Endodermal cell (in vitro differentiated cells): ENCODE data around the gene EML4. TPM values are rescaled to one million over a fixed set of nuclear protein-coding genes. Genes with fewer than 3 reads are reported as not detected.
A peak's percentile ranks its signal among the peaks of the same experiment; 100 is the strongest.

ENCODE experiments used
- DNase-seq: peaks from one replicate; pipeline ENCODE4 v3.0.0-alpha.2; 2017
- H3K27ac ChIP-seq: 2 replicates; pipeline ENCODE4 v1.5.1; 2013; ENCODE audit warnings: mild to moderate bottlenecking, low read depth, low read length, moderate library complexity
- H3K27me3 ChIP-seq: 2 replicates; pipeline ENCODE4 v1.6.1; 2013; ENCODE audit warnings: mild to moderate bottlenecking, low read length, moderate library complexity; ENCODE audit not compliant: insufficient read depth, control insufficient read depth, poor library complexity, severe bottlenecking
- H3K36me3 ChIP-seq: 2 replicates; pipeline ENCODE4 v1.7.0; 2013; ENCODE audit warnings: mild to moderate bottlenecking, low read length, moderate library complexity; ENCODE audit not compliant: control insufficient read depth, insufficient read depth
- H3K4me1 ChIP-seq: one replicate; pipeline ENCODE4 v1.7.0; 2013; ENCODE audit warnings: low read length; ENCODE audit not compliant: control insufficient read depth, insufficient read depth
- H3K4me3 ChIP-seq: 2 replicates; pipeline ENCODE4 v1.5.1; 2013; ENCODE audit warnings: mild to moderate bottlenecking, low read length, moderate library complexity
- H3K9ac ChIP-seq: 2 replicates; pipeline ENCODE4 v1.6.1; 2013; ENCODE audit warnings: mild to moderate bottlenecking, low read length, moderate library complexity; ENCODE audit not compliant: poor library complexity, severe bottlenecking; ENCODE audit errors: extremely low read depth
- H3K9me3 ChIP-seq: 2 replicates; pipeline ENCODE4 v1.6.1; 2013; ENCODE audit warnings: mild to moderate bottlenecking, low read length, moderate library complexity; ENCODE audit not compliant: control insufficient read depth
- H3K27ac Mint-ChIP-seq: 2 replicates; pipeline ENCODE4 v1.8.0; 2020; ENCODE audit warnings: mixed read lengths
- H3K27me3 Mint-ChIP-seq: 2 replicates; pipeline ENCODE4 v1.8.0; 2021; ENCODE audit warnings: mild to moderate bottlenecking, mixed read lengths; ENCODE audit not compliant: insufficient read depth
- H3K36me3 Mint-ChIP-seq: 2 replicates; pipeline ENCODE4 v1.8.0; 2020; ENCODE audit warnings: low read depth, mixed read lengths
- H3K4me1 Mint-ChIP-seq: 2 replicates; pipeline ENCODE4 v1.8.0; 2020; ENCODE audit warnings: mixed read lengths
- H3K4me3 Mint-ChIP-seq: 2 replicates; pipeline ENCODE4 v1.8.0; 2020; ENCODE audit warnings: mild to moderate bottlenecking, moderate library complexity, mixed read lengths
- H3K9me3 Mint-ChIP-seq: 2 replicates; pipeline ENCODE4 v1.8.0; 2020; ENCODE audit warnings: mild to moderate bottlenecking, mixed read lengths
- CTCF ChIP-seq: fragments of 200-600 bp; sonication (generic); conservative IDR thresholded peaks from 2 replicates; pipeline ENCODE4 v1.5.0; 2021; ENCODE audit warnings: antibody characterized with exemption, mild to moderate bottlenecking
- WGBS, 2 experiments: methylation state at CpG; one replicate each; pipeline versions ENCODE4 v1.1.5 to v1.1.7; 2013; ENCODE audit warnings: missing lambda C conversion rate in 2 of 2, mixed read lengths in 1 of 2; ENCODE audit not compliant: insufficient coverage in 1 of 2, insufficient read length in 1 of 2; 5-methylcytosine and 5-hydroxymethylcytosine counted together
- total RNA-seq, 2 donors: library from RNA; stranded (reverse); fragmentation: NEBNext Ultra II Directional in 1 of 2; extraction: Animal tissue kit (Norgen Biotek cat#: 25700) in 1 of 2; gene quantifications; 2 replicates in 1 of 2; 3 replicates in 1 of 2; pipeline ENCODE4 v1.2.1, GENCODE V29; 2021

Gene EML4
- total RNA-seq, 2 donors from 2014 or later, result 84.6 to 90.9 TPM

GRCh38 chr2:42359304-42359964 is 190.3 kb downstream of the EML4 start:
- Histone ChIP-seq H3K36me3 (no peaks in the 10 kb centered on the region), H3K27me3 (no peaks in the 10 kb centered on the region), H3K9me3 (no peaks in the 10 kb centered on the region), H3K4me3 (peak overlapping the region; percentile 91), H3K4me1 (no peaks in the 10 kb centered on the region), H3K9ac (peak overlapping the region; percentile 93), H3K27ac (no peak overlapping the region)
- H3K4me3 Mint-ChIP-seq, result peak overlapping the region; percentile 96
- 86 to 93% methylated on average over 4 to 6 of the region's 6 CpGs for WGBS, 2 experiments
- peaks cover 2% of the 10 kb centered on the region for H3K36me3 Mint-ChIP-seq
- H3K27me3 Mint-ChIP-seq, result no peaks in the 10 kb centered on the region
- peaks cover 24% of the 10 kb centered on the region for H3K4me1 Mint-ChIP-seq
- H3K27ac Mint-ChIP-seq, result peak overlapping the region; percentile 100
- no peak for TF ChIP-seq CTCF
- DNase-seq, result no peak
- no peaks in the 10 kb centered on the region for H3K9me3 Mint-ChIP-seq

DNA sequence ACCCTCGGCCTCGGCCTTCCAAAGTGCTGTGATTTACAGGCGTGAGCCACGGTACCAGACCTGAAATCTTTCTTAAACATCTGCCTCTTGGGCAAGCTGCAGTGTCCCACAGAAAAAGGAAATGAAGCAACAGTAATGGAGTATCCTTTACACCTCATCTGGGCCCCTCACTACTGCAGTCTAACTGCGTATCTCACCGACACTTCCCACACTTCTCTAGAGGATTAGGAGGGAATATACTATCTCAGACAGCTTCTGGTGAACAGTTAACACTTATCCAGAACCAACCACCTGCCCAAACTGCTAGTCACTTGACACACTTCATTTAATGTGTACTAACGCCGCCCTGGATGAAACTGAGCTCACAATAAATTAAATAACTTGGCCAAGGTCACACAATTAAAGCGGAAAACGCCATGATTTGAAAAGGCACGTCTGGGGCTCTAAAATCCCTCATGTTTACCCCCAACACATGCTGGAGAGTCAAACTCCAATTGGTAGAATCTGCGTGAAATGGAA is 190.9 kb downstream of the EML4 start:
- peaks cover 24% of the 10 kb centered on the region for H3K4me1 Mint-ChIP-seq
- H3K4me1 ChIP-seq, result no peaks in the 10 kb centered on the region
- peak overlapping the region; percentile 91 for H3K4me3 ChIP-seq
- 59 to 60% methylated on average over 12 of the region's 12 CpGs for WGBS, 2 experiments
- no peak overlapping the region for H3K27ac ChIP-seq
- DNase-seq, result no peak
- H3K27me3 Mint-ChIP-seq, result no peaks in the 10 kb centered on the region
- H3K4me3 Mint-ChIP-seq, result peak overlapping the region; percentile 96
- H3K27ac Mint-ChIP-seq, result peak overlapping the region; percentile 100
- H3K9me3 ChIP-seq, result no peaks in the 10 kb centered on the region
- no peaks in the 10 kb centered on the region for H3K9me3 Mint-ChIP-seq
- peak overlapping the region; percentile 93 for H3K9ac ChIP-seq
- H3K36me3 ChIP-seq, result no peaks in the 10 kb centered on the region
- peaks cover 2% of the 10 kb centered on the region for H3K36me3 Mint-ChIP-seq
- TF ChIP-seq CTCF, result no peak
- H3K27me3 ChIP-seq, result no peaks in the 10 kb centered on the region

DNA sequence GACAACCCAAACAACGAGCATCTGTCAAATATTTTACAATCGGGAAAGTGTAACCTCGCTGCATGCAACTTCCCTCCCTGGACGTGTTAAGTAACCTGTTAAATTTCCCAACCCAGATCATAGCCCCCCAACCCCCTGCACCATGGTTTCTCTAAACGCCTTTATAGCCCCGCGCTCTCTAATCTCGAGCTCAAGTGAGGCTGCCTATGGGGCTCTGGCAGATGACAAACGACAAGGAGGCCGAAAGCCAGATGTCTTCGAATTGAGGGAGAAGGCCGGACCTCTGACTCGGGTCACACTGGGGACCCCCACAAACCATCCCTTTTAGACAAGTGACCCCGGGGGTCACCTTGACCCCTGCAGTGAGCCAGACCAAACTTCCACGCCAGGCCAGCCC is 191.3 kb downstream of the EML4 start:
- H3K9me3 ChIP-seq, result no peaks in the 10 kb centered on the region
- no peaks in the 10 kb centered on the region for H3K27me3 ChIP-seq
- no peak for DNase-seq
- H3K4me3 ChIP-seq, result peak overlapping the region; percentile 91
- WGBS, 2 experiments, result 2% methylated on average over 15 of the region's 15 CpGs
- Mint-ChIP-seq H3K27ac (peak overlapping the region; percentile 100), H3K27me3 (no peaks in the 10 kb centered on the region), H3K36me3 (no peaks in the 10 kb centered on the region), H3K4me1 (peaks cover 24% of the 10 kb centered on the region), H3K4me3 (peak overlapping the region; percentile 96), H3K9me3 (no peaks in the 10 kb centered on the region)
- no peaks in the 10 kb centered on the region for H3K36me3 ChIP-seq
- H3K4me1 ChIP-seq, result no peaks in the 10 kb centered on the region
- H3K9ac ChIP-seq, result peak overlapping the region; percentile 93
- TF ChIP-seq CTCF, result no peak
- H3K27ac ChIP-seq, result peak overlapping the region; percentile 98
